ENCODE data around the gene ZNF831. TPM values are rescaled to one million over a fixed set of nuclear protein-coding genes. Genes with fewer than 3 reads are reported as not detected.

ZNF831 gene
- total RNA-seq (2022) (not detected in 2 replicates), Bru-seq, nascent RNA (percentile 1 among the genes with signal in this experiment), BruChase-seq, experiment 1, labeled RNA remaining after a 6-hour chase (not detected), BruChase-seq, experiment 2, labeled RNA remaining after a 2-hour chase (percentile 0 among the genes with signal in this experiment)
- long read RNA-seq = 0 reads

DNA sequence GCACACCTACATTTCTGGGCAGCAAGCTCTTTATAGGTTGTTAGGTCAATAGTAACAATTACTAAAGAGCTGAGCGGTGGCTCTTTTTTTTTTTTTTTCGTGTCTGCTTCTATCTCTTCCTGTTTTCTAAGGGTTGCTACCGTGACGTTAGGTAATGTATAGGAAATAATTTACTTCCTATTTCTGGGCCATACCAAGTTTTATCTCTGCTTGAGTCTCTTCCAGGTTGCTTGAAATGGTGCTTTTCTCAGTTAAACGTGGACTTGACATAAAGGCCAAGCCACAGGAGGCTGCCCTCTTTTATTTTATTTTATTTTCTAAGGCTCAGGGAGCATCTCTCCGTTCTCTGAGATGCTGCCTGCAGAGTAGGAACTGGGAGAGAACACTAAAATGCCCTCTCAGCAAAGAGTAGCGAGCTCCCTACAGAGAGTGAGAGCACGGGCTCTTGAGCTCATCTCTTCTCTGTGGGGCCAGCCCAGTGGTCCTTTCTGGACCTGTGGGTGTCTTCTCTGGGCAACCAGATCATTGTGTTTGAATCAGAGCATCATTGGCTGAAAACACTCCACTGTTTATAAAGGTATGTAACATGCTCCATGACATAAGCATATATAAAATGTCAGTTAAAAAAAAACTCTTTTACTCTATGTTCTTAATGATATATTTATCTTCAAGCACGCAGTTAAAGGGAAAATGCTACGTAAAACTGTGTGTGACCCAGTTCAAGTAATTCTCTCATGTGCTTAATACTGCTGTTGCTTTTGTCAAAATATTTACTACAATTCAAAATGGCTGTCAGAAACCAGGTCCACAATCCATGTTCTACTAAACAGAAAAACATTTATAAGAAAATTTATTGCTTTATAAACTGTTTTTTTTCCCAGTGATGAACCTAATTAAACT lies at the start of gene ZNF831:
Gene ZNF831, plus strand, starts transcription at position 191 of the 900 bp plus-strand sequence. CDS start 27,199 bp downstream, outside the sequence.
- no peak for TF ChIP-seq CTCF (IDR thresholded peaks at IDR 0.05; ENCODE audit: unreplicated experiment)
- Mint-ChIP-seq H3K4me3 (ENCODE audit: unreplicated experiment) (no peak within 1 kb of the TSS), H3K27me3 (ENCODE audit: insufficient read depth, unreplicated experiment) (peaks cover 86% of the 10 kb centered on the region), H3K36me3 (ENCODE audit: insufficient read depth, unreplicated experiment) (no peaks in the 10 kb centered on the region), H3K27ac (ENCODE audit: low read depth, unreplicated experiment) (no peak within 1 kb of the TSS), H3K9me3 (ENCODE audit: unreplicated experiment) (no peaks in the 10 kb centered on the region), H3K4me1 (ENCODE audit: insufficient read depth, unreplicated experiment) (no peaks in the 10 kb centered on the region)
- CTCF ChIA-PET = interaction anchor here (0.6 to 1.2 kb wide), 7 partner anchors 9 to 292 kb away, joined by 3 to 5 read pairs (median 4); no protein-coding TSS in a partner anchor
- no TSS peak for BruUV-seq (replicated peaks)
- POLR2A ChIA-PET = interaction anchor here (0.5 kb wide), 1 partner anchor 9 kb away, joined by 3 read pairs; no protein-coding TSS in a partner anchor
- DNase-seq (ENCODE audit: unreplicated experiment) = no peak
- intact Hi-C loops (cut with micrococcal nuclease) = no loop called here

- H3K27me3 Mint-ChIP-seq (ENCODE audit: insufficient read depth, unreplicated experiment) = peaks cover 78% of the 10 kb centered on the region
- H3K4me1 Mint-ChIP-seq (ENCODE audit: insufficient read depth, unreplicated experiment) = no peaks in the 10 kb centered on the region
- H3K36me3 Mint-ChIP-seq (ENCODE audit: insufficient read depth, unreplicated experiment) = no peaks in the 10 kb centered on the region
- no peak for DNase-seq (ENCODE audit: unreplicated experiment)
- no peak for TF ChIP-seq CTCF (IDR thresholded peaks at IDR 0.05; ENCODE audit: unreplicated experiment)
- H3K27ac Mint-ChIP-seq (ENCODE audit: low read depth, unreplicated experiment) = no peak overlapping the region
- ChIA-PET POLR2A (no interaction called here), CTCF (interaction anchor here (0.6 to 1.2 kb wide), 2 partner anchors 33 to 240 kb away, joined by 3 to 5 read pairs; no protein-coding TSS in a partner anchor)
- no peak overlapping the region for H3K4me3 Mint-ChIP-seq (ENCODE audit: unreplicated experiment)
- intact Hi-C loops (cut with micrococcal nuclease) = no loop called here
- H3K9me3 Mint-ChIP-seq (ENCODE audit: unreplicated experiment) = no peaks in the 10 kb centered on the region
- no TSS peak for BruUV-seq (replicated peaks)
Measured at GRCh38 chr20:59117526-59117925, 46.1 kb upstream of the ZNF831 start.

- H3K4me3 Mint-ChIP-seq (ENCODE audit: unreplicated experiment) = no peak overlapping the region
- intact Hi-C loops (cut with micrococcal nuclease) = no loop called here
- TF ChIP-seq CTCF (IDR thresholded peaks at IDR 0.05; ENCODE audit: unreplicated experiment) = no peak
- DNase-seq (ENCODE audit: unreplicated experiment) = no peak
- H3K27me3 Mint-ChIP-seq (ENCODE audit: insufficient read depth, unreplicated experiment) = peaks cover 75% of the 10 kb centered on the region
- no peaks in the 10 kb centered on the region for H3K36me3 Mint-ChIP-seq (ENCODE audit: insufficient read depth, unreplicated experiment)
- no peaks in the 10 kb centered on the region for H3K4me1 Mint-ChIP-seq (ENCODE audit: insufficient read depth, unreplicated experiment)
- POLR2A ChIA-PET = no interaction called here
- H3K9me3 Mint-ChIP-seq (ENCODE audit: unreplicated experiment) = no peaks in the 10 kb centered on the region
- CTCF ChIA-PET = interaction anchor here (0.7 to 1.1 kb wide), 2 partner anchors 15 to 337 kb away, joined by 3 read pairs; no protein-coding TSS in a partner anchor
- no TSS peak for BruUV-seq (replicated peaks)
- H3K27ac Mint-ChIP-seq (ENCODE audit: low read depth, unreplicated experiment) = no peak overlapping the region
Measured at GRCh38 chr20:59118855-59119254, 44.8 kb upstream of the ZNF831 start.

- BruUV-seq (replicated peaks) = no TSS peak
- CTCF ChIA-PET = no interaction called here
- TF ChIP-seq CTCF (IDR thresholded peaks at IDR 0.05; ENCODE audit: unreplicated experiment) = no peak
- no peak for DNase-seq (ENCODE audit: unreplicated experiment)
- Mint-ChIP-seq H3K4me1 (ENCODE audit: insufficient read depth, unreplicated experiment) (no peaks in the 10 kb centered on the region), H3K36me3 (ENCODE audit: insufficient read depth, unreplicated experiment) (no peaks in the 10 kb centered on the region), H3K27ac (ENCODE audit: low read depth, unreplicated experiment) (no peak overlapping the region), H3K4me3 (ENCODE audit: unreplicated experiment) (no peak overlapping the region), H3K27me3 (ENCODE audit: insufficient read depth, unreplicated experiment) (peaks cover 63% of the 10 kb centered on the region), H3K9me3 (ENCODE audit: unreplicated experiment) (no peaks in the 10 kb centered on the region)
- POLR2A ChIA-PET = interaction anchor here (0.6 kb wide), 1 partner anchor 820 kb away, joined by 3 read pairs; the partner anchor contains the start of genes FAM217B and PPP1R3D
- intact Hi-C loops (cut with micrococcal nuclease) = no loop called here
Measured at GRCh38 chr20:59120491-59120890, 43.1 kb upstream of the ZNF831 start.

All from MCF 10A (cell line).